Anterior cingulate cortex (tissue), 58 donors: Measurements from ENCODE around the gene PSTPIP1.

Source experiments
- DNase-seq, 58 donors: peaks; one replicate each; lab custom pipeline; 2025; lab: John Stamatoyannopoulos, UW

Gene PSTPIP1

DNA sequence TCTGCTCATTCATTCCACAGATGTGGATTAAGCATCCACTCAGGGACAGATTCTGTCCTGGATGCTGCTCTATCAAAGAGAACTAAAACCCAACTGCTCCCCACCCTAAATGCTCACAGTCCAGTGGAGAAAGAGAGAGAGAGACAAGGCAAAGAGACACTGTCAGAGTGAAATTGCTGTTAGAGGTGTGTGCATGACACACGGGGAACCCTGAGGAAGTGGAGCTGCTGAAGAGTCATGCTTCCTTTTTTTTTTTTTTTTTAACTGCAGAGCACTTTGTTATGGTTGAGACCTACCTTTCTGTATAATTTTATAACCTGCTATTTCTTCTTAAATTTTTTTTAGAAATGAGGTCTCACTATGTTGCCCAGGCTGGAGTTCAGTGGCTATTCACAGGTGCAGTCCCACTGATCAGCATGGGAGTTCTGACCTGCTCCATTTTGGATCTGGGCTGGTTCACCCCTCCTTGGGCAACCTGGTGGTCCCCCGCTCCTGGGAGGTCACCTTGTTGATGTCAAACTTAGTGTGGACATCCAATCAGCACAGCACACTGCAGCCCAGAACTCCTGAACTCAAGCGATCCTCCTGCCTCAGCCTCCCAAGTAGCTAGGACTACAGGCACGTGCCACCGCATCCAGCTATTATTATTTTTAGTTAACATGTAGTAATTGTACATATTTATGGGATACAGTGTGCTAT, 18.2 kb upstream of the PSTPIP1 start:
- no peak for DNase-seq

DNA sequence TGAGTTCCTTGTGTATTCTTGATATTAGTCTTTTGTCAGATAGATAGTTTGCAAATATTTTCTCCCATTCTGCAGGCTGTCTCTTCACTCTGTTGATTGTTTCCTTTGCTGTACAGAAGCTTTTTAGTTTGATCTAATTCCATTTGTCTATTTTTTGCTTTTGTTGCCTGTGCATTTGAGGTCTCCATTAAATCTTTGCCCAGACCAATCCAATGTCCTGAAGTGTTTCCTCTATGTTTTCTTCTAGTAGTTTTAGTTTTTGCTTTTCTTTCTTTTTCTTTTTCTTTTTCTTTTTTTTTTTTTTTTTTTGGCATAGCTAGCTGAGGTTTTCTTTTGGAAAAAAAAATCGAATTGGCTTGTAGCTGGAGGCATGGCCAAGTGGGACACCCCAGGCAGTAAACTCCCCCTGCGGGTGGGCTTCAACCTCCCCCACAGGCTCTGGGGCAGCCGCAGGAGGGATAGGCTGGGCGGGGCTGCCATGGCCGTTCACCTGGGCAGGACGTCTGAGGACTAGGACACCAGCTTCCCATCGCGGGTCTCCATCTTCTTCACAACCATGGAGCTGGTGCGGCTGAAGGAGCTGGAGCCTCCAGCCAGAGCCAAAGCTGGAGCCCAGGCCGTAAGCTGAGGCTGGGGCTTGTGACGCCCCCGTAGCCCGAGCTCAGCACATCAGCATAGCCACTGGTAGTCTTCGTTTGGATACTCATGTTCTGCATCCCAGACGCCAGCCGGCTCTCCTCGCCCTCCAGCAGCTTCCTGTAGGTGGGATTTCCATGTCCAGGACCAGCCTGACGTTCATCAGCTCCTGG, 16.2 kb upstream of the PSTPIP1 start:
- DNase-seq: no peak

DNA sequence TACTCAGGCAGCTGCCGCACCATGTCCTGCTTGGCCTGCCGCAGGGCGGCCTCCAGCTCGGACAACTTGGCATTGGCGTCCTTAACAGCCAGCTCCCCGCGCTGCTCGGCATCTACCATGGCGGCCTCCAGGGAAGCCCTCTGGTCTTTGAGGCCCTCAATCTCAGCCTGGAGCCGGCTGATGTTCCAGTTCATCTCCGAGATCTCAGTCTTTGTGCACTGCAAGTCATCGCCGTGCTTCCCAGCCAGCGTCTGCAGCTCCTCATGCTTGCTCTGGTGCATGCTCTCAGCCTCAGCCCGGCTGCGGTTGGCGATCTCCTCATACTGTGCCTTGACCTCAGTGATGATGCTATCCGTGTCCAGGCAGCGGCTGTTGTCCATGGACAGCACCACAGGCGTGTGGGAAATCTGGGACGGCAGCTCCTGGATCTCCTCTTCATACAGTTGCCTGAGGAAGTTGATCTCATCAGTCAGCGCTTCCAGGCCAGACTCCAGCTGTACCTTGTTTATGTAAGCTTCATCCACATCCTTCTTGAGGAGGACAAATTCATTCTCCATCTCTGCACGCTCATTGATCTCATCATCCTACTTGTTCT, 15.5 kb upstream of the PSTPIP1 start:
- no peak for DNase-seq

DNA sequence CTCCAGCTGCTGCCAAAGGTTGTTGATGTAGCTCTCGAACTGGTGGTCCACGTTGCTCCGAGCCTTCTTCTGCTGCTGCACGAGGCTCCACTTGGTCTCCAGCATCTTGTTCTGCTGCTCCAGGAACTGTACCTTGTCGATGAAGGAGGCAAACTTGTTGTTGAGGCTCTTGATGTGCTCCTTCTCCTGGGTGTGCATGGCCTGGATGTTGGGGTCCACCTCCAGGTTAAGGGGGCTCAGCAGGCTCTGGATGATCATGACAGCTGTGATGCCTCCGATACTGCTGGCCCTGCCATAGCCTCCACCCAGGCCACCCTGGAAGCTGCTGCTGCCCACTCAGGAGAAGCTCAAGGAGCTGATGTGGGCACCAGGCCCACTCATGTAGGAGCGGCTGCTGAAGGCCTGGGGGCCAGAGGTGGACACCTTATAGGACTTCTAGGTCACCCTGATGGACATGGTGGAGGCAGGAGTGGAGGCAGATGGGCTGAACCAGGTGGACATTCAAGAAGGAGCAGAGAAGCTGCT, 14.9 kb upstream of the PSTPIP1 start:
- no peak for DNase-seq

DNA sequence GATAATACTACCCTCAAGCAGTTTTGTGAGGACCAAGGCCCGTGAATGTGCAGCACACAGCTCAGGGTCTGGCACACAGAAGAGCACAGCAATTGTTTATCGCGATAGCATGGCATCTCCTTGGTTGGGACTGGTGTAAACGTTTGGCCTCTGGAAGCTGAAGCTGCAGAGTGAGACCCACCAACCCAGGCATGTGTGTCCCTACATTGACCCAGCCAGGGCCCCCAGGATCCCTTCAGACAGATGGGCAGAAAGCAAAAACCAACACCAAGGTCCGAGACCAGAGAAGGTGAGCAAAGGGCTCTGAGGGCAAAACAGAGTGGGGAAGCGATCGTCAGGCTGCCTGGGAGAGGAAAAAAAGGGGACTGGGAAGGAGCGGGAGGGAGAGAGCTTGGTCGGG, 12.6 kb upstream of the PSTPIP1 start:
- no peak for DNase-seq

DNA sequence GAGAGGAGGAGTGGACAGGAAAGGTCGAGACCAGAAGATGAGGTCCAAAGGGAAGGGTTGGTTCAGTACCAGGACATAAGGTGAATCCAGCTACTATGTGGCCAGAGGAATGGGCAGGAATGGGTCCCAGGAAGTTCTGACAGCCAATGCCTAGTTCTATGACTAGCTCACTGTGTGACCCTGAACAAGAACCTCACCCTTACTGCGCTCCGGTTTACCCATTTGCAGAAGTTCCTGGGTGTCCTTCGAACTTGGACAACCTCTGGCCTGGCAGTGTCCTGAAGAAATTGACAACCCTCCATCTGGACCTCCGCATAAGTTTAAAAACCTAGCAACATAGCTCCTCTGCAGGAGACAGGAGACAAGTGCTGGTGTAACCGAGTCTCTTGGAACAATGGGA, 12.2 kb upstream of the PSTPIP1 start:
- no peak for DNase-seq

DNA sequence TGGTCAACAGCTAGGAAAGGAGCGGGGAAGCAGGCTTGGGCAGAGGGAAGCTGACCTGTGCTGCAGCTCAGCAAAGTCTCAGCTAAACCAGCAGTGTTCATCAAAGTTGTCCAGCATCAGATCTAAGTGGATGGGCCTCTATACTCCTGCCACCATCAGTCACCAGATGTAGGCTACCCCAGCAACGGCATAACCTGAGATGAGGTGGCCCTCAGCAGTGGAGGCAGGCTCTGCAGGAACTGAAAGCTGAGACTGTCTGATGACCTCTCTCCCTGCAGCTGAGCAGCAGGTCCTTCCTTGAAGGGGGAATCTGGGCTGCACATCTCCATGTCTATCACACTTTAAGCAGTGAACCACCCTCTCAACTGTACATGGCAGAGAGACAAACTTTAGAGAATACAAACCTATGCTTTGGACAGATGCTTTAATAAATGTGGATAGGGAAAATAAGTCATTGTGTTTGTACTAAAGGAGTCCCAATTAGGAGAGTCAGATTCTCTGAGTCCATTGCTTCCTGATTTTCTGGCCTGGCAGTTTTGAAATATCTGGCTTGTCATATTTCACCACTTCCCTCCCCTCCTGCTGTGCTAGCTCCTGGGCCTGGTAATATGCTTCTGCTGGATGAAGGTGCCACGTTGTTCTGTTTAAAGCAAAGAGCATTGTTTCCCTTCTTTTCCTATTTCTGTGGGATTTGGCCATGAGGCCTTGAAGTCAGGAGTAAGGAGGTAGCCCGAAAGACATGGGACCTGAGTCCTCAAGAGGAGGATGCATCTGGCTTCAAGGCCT, 11.1 kb upstream of the PSTPIP1 start:
- DNase-seq: no peak

DNA sequence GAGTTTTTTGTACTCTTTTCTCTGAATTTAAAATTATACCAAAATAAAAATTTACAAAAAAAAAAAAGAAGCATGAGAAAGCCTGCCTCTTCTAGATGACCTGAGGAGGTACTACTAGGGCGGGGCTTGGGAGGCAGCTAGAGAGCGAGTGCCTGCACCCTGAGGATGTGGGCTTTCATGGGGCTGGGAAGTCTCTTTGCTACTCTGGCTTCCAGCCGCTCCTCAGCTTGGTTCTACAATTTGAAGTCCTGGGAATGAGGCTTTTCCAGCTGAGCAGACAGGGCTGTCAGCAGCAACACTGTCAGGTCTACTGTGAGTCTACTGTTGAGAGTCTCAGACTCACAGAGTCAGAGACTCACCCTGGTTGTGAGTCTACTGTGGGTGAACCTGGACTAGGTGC, 8.2 kb upstream of the PSTPIP1 start:
- no peak for DNase-seq

DNA sequence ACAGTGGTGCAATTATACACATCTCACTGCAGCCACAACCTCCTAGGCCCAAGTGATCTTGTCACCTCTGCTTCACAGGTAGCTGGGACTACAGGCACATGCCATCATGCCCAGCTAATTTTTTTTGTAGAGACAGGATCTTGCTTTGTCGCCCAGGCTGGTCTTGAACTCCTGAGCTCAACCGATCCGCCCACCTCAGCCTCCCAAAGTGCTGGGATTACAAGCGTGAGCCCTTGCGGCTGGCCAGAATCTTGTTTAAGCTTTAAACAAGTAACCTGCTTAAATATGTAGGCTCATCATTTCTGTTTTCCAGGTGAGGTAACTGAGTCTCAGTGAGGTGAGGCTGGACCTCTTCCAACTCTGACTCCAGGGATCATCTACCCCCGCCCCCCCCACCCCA, 7.7 kb upstream of the PSTPIP1 start:
- DNase-seq: no peak

DNA sequence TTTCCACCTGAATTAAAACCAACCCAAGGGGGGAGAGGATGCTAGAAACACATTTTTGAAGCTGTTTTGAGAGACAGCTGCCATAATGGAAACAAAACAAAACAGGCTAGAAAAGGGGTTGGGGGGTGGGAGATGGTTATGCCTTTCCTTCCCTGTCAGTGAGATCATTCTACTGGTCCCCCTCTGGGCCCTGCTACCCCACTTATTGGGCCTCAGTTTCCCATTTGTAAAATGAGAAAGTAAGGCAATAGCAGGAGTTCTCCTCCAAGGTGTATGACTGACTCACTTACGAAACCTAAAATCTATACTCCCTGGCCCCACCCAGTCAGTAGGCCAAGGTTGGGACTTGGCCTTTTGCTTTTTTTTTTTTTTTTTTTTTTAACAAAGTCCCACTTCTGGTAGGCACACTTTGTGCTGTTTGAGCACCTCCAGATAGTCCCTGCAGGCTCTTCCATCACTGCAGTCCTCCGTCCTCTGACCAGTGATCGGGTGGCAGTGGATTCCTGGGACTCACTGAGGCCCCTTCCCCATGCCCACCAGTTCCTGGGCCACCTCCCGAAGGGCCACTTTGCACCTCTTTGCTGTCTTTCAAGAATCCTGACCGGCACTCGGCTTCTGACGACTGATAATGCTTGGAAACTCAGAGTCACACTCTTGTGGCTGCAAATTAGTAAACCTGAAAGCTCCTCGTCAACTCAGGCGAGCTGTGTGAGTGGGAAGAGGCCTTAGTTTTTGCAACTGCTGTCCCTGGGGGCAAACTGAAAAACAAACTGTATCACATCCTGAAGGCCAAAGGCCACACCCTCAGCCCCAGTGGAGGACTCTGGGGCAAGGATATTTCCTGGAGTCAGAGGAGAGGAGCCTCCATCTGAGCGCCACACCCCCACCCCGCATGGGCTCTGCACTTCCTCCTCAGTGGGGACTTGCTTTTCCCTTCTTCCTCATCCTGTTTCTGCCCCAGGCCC, 6.7 kb upstream of the PSTPIP1 start:
- no peak for DNase-seq

DNA sequence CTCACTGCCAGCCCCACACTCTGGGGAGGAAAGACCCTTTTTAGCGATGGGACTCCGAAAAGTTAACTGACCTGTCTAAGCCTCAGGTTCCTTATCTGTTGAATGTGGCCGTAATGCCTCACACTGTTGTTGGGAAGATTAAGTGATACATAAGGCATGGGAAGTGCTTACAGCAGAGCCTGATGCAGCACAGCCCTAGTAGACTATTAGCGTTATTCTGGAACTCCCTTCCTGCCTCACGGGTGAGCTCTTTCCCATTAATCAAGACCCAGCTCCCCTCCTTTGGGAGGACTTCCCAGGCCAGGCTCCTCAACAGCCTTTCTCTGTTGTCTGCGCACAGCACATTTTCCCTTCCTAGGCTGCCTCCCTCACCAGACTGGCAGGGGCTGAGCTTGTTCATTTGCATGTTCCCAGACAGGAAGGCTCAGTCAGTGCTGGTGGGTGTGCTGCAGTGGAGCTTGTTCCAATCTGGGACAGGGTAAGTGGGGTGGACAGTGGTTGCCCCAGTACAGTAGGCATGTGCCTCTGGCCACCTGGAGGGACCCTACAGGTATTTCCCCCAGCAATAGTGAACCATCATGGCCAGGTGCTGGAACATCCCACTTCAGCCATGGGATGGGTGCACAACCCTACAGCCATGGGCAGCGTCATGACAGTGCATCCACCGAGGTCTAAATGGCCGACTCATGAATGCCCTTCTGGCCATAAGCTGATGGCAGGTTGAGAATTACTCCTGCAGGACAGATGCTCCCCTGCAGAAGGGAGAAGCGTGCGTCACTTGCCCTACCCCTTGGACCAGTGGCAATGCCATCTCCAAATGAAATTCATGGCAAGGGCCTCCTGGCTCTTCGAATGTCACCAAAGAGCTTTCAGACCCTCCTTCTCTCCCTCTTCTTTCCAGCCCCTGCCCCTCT, 5.8 kb upstream of the PSTPIP1 start:
- DNase-seq: peak in 5 of 58 donors; percentile 14 to 40 (median 20)

DNA sequence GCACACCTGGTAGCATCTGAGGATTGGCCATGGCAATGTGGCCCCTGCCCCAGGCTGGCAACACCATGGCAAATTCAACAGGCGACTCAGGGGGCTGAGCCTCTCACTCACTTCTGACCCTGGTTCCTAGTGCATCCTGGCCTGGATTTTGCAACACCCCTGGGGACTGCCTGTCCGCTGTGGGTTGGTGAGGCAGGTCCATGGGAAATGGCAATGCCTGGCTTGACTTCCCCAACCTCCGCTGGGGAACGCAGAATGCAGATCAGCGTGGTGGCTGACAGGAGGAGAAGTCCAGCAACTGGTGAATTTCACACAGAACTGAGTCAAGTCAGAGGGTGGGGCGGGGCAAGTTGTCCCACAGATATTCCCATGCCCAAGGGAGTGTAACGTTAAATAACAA, 3.9 kb upstream of the PSTPIP1 start:
- DNase-seq: no peak

DNA sequence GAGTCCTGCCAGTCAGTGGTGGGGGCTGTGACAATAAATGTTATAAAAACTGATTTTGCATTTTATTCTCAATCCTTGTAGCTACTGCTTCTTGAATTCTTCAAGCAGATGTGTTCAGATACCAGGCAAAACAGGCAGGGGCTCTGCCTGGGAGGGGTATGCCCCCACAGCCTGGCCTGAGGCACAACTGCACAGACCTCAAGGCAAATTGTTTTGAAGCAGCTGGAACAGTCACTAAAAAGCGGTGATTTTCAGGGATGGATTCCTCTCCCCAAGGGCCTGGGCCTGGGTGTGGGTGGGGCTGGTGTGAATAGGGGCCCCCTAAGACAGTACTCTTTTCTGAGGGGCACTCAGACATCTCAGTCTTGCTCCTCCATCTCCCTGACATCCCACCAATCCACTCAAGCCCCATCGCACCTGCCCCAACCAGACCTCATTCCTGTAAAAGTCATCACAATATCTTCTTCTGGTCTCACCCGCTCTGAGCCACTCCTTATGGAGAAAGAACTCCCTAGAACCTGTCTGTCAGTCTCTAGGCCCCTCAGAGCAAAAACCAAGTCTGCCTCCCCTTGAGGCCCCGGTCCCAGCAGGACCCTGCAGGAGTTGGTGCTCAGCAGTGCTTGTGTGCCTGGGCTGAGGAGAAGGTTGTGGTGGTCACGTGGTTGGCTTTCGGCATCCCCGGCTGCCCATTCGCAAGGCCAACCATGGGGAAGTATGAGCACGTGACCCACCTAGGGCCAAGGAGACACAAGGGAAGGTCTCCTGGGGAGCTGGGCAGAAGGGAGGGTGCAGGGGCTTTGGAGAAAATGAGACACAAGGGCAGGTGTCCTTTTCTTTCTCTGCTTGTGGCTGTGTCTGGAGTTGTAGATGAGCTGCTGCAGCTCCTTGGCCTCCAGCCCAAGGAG, 2.9 kb upstream of the PSTPIP1 start:
- peak in 1 of 58 donors; percentile 24 for DNase-seq

DNA sequence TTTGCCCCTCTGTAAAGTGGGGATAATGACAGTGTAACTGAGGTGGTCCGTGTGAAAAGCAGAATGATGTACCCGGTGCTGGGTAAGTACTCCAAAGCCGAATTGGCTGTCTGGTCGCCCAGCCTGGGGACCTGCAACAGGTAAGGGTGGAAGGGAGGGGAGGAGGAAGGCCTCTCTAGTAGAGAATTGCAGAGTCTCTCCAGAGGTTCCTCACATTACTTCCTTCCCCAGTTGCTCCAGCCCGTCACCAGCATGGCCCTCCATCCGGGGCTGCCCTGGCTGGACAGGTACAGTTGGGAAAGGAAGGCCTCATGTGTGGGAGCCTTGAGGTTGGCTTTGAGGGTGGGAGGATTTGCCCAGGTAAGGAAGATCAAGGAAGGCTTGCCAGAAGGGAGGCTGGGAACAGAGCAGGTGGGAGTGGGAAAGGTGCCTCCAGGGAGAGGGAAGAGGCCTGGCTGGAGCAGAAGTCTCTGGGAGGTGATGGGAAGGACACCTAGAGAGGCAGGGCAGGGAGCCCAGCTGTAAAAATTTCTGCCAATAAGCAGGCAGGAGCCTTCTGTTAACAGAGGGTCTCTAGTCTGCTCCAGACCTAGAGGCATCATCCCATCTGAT, 1.7 kb upstream of the PSTPIP1 start:
- DNase-seq: no peak

DNA sequence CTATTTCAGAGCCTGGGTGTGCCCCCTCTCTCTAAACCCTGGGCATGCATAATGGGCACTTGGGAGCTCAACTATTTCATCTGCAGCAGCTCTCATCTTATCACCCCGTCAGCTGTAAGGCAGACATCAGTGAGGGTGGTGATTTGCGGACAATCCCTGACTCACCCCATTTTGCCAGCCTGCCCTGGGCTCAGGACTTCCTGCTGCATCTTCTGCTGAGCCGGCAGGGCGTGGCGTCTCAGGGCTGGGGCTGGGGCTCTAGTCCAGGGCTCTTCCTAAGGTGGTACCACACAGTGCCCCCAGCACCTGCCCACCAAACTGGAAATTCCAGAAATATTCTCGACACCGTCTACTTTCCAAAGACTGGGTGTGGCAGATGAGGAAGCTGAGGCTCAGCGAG, 925 bp upstream of the PSTPIP1 start:
- DNase-seq: no peak

DNA sequence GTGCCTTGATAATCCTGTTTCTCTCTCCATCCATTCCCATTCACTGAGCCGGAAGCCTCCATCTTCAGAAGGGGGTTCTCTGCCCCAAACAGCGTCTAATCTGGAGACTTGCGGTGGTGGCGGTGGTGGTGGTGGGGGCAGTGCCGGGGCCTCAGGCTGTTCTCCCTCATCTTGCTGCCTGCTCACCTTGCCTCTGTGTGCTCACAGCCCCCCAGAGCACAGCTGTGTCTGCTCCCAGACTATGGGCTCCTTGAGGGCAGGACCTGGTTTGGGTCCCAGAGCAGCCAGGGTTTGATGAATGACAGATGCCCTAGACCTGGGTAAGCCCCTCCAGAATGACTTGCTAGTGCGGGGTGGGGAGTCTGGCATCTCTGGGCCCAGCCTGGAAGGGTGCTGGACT, 430 bp upstream of the PSTPIP1 start:
- DNase-seq: no peak

DNA sequence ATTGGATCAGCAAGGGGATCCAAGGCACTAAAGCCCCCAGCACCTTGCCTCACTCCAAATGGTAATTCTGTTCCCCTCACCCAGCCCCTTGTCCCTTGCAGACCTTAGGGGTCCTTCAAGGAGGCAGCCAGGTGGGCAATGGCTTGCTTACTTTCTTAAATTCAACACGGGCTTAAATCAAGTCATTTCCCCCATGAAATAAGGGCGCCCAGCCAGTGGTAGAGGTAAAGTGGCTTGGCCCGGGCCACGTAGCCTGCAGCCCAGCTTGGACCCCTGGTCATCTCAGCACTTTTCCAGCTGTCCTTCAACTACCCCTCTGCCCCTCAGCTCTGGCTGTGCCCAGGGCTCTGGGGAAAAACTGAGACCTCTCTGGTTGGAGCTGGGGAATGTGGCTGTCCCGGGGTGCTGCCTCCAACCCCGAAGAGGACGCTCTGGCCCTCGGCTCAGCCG, 1.2 kb downstream of the PSTPIP1 start:
- peak in 2 of 58 donors; percentile 23 to 49 for DNase-seq
